Measurements from ENCODE around the gene MAP2K5. TPM values are rescaled to one million over a fixed set of nuclear protein-coding genes. Genes with fewer than 3 reads are reported as not detected.

Gene MAP2K5
- total RNA-seq, 1 donor from 2014 or later: 11.6 TPM

- no peak for DNase-seq (ENCODE audit: low read depth)
- H3K27me3 Mint-ChIP-seq (ENCODE audit: low read depth, unreplicated experiment): peaks cover 25% of the 10 kb centered on the region
Observed at GRCh38 chr15:67809866-67810265, 267.4 kb downstream of the MAP2K5 start.

GRCh38 chr15:67812241-67812644, 269.7 kb downstream of the MAP2K5 start:
- Histone ChIP-seq H3K9ac (ENCODE audit: low read length) (no peak overlapping the region), H3K4me1 (ENCODE audit: insufficient read depth, low read length) (no peaks in the 10 kb centered on the region), H3K79me2 (ENCODE audit: insufficient read depth, low read length) (no peaks in the 10 kb centered on the region), H3K9me3 (ENCODE audit: insufficient read depth, low read depth, low read length) (peaks cover 4% of the 10 kb centered on the region), H3K4me3 (ENCODE audit: insufficient read depth, low read depth, low read length) (no peak overlapping the region), H3K27me3 (ENCODE audit: insufficient read depth, low read length) (peaks cover 20% of the 10 kb centered on the region), H2AFZ (ENCODE audit: low read depth, low read length) (no peak overlapping the region), H3K27ac (ENCODE audit: low read depth, low read length) (no peak overlapping the region), H3K36me3 (ENCODE audit: insufficient read depth, low read length) (no peaks in the 10 kb centered on the region), H3K4me2 (ENCODE audit: low read length) (no peak overlapping the region), H4K20me1 (ENCODE audit: insufficient read depth, low read length) (no peaks in the 10 kb centered on the region)
- FAIRE-seq: no peak
- Mint-ChIP-seq H3K9me3 (ENCODE audit: unreplicated experiment) (peaks cover 9% of the 10 kb centered on the region), H3K27me3 (ENCODE audit: low read depth, unreplicated experiment) (peaks cover 40% of the 10 kb centered on the region), H3K36me3 (ENCODE audit: low read depth, unreplicated experiment) (peaks cover 2% of the 10 kb centered on the region), H3K4me3 (ENCODE audit: unreplicated experiment) (no peak overlapping the region), H3K4me1 (ENCODE audit: low read depth, unreplicated experiment) (no peaks in the 10 kb centered on the region), H3K27ac (ENCODE audit: unreplicated experiment) (no peak overlapping the region)
- TF ChIP-seq CTCF (IDR thresholded peaks at IDR 0.05; ENCODE audit: insufficient read depth, low read depth, low read length): no peak
- TF ChIP-seq EZH2 (IDR thresholded peaks at IDR 0.05; ENCODE audit: insufficient read depth, low read length): no peak
- DNase-seq (ENCODE audit: low read depth): no peak

More at GRCh38 chr15:67809866-67810265, 267.4 kb downstream of the MAP2K5 start:
- Histone ChIP-seq H4K20me1 (ENCODE audit: insufficient read depth, low read length) (no peaks in the 10 kb centered on the region), H3K4me2 (ENCODE audit: low read length) (no peak overlapping the region), H2AFZ (ENCODE audit: low read depth, low read length) (no peak overlapping the region), H3K9ac (ENCODE audit: low read length) (no peak overlapping the region), H3K79me2 (ENCODE audit: insufficient read depth, low read length) (no peaks in the 10 kb centered on the region), H3K9me3 (ENCODE audit: insufficient read depth, low read depth, low read length) (no peaks in the 10 kb centered on the region), H3K27me3 (ENCODE audit: insufficient read depth, low read length) (peaks cover 9% of the 10 kb centered on the region), H3K36me3 (ENCODE audit: insufficient read depth, low read length) (no peaks in the 10 kb centered on the region), H3K4me1 (ENCODE audit: insufficient read depth, low read length) (no peaks in the 10 kb centered on the region), H3K4me3 (ENCODE audit: insufficient read depth, low read depth, low read length) (no peak overlapping the region), H3K27ac (ENCODE audit: low read depth, low read length) (no peak overlapping the region)
- TF ChIP-seq CTCF (IDR thresholded peaks at IDR 0.05; ENCODE audit: insufficient read depth, low read depth, low read length) (no peak), EZH2 (IDR thresholded peaks at IDR 0.05; ENCODE audit: insufficient read depth, low read length) (no peak)
- Mint-ChIP-seq H3K9me3 (ENCODE audit: unreplicated experiment) (peaks cover 4% of the 10 kb centered on the region), H3K27ac (ENCODE audit: unreplicated experiment) (no peak overlapping the region), H3K4me1 (ENCODE audit: low read depth, unreplicated experiment) (no peaks in the 10 kb centered on the region), H3K4me3 (ENCODE audit: unreplicated experiment) (no peak overlapping the region), H3K36me3 (ENCODE audit: low read depth, unreplicated experiment) (peaks cover 2% of the 10 kb centered on the region)
- no peak for FAIRE-seq

DNA sequence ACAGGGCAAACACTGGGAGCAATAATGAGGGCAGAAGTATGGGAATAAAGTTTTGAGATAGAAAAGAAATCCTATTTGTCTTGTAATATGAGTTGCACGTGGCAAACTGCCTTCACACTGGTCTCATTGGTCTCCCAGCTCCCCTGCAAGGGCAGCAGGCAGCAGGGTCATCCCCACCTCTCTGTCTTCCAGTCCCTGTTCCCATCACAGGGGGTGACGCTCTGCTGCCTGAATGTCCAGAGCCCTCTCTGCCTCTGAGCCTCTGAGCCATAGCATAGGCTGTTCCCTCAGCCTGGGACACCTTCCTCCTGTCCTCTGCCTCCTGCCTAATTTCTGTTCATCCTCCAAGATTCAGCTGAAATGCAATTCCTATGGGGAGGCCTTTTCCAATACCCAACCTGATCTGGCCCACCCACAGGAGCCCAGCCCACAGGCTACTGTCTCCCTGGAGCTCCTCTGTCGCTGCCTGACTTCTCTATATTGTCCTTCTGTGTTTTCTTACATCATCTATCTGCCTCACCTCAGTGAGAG, 270.7 kb downstream of the MAP2K5 start:
- Histone ChIP-seq H3K9me3 (ENCODE audit: insufficient read depth, low read depth, low read length) (peaks cover 4% of the 10 kb centered on the region), H3K27me3 (ENCODE audit: insufficient read depth, low read length) (peaks cover 29% of the 10 kb centered on the region), H2AFZ (ENCODE audit: low read depth, low read length) (no peak overlapping the region), H3K79me2 (ENCODE audit: insufficient read depth, low read length) (no peaks in the 10 kb centered on the region), H3K4me3 (ENCODE audit: insufficient read depth, low read depth, low read length) (no peak overlapping the region), H3K4me1 (ENCODE audit: insufficient read depth, low read length) (no peaks in the 10 kb centered on the region), H4K20me1 (ENCODE audit: insufficient read depth, low read length) (no peaks in the 10 kb centered on the region), H3K36me3 (ENCODE audit: insufficient read depth, low read length) (no peaks in the 10 kb centered on the region), H3K4me2 (ENCODE audit: low read length) (no peak overlapping the region), H3K9ac (ENCODE audit: low read length) (no peak overlapping the region), H3K27ac (ENCODE audit: low read depth, low read length) (no peak overlapping the region)
- TF ChIP-seq CTCF (IDR thresholded peaks at IDR 0.05; ENCODE audit: insufficient read depth, low read depth, low read length) (no peak), EZH2 (IDR thresholded peaks at IDR 0.05; ENCODE audit: insufficient read depth, low read length) (no peak)
- H3K27me3 Mint-ChIP-seq (ENCODE audit: low read depth, unreplicated experiment): peaks cover 50% of the 10 kb centered on the region
- H3K4me1 Mint-ChIP-seq (ENCODE audit: low read depth, unreplicated experiment): no peaks in the 10 kb centered on the region
- DNase-seq (ENCODE audit: low read depth) (no peak), FAIRE-seq (no peak)
- no peaks in the 10 kb centered on the region for H3K36me3 Mint-ChIP-seq (ENCODE audit: low read depth, unreplicated experiment)
- no peak overlapping the region for H3K27ac Mint-ChIP-seq (ENCODE audit: unreplicated experiment)
- peaks cover 9% of the 10 kb centered on the region for H3K9me3 Mint-ChIP-seq (ENCODE audit: unreplicated experiment)
- H3K4me3 Mint-ChIP-seq (ENCODE audit: unreplicated experiment): no peak overlapping the region

Data from astrocyte (in vitro differentiated cells and primary cell).